SHP77 (cell line): ENCODE results near the gene TTC21A.

Source experiments
- DNase-seq, 2 experiments: peaks; one replicate each; lab custom pipeline; 2025; lab: John Stamatoyannopoulos, UW

TTC21A gene

DNA sequence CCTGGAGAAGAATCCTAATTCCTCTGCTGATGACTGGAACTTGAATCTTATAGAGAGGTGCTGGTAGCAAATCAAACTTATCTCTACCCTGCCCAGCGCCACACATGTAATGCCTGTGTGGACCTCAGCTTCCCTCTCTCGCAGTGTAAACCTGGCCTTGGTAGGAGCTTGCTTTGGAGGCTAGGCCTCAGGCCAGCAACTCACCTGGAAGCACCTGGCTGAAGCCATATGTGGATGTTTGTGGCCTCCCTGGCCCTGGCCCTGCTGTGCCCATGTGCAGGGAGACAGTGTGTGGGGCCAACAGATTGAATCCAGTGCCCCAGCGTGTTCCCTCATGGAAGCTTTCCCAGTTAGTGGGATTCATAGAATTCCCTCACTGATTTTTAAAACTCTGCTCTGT, 8.4 kb downstream of the TTC21A start:
- no peak for DNase-seq

- no peak for DNase-seq
These were observed 10.6 kb downstream of the TTC21A start for GRCh38 chr3:39118079-39118478.

GRCh38 chr3:39118931-39119660, 11.6 kb downstream of the TTC21A start:
- no peak for DNase-seq

GRCh38 chr3:39121621-39122020, 14.1 kb downstream of the TTC21A start:
- no peak for DNase-seq

DNA sequence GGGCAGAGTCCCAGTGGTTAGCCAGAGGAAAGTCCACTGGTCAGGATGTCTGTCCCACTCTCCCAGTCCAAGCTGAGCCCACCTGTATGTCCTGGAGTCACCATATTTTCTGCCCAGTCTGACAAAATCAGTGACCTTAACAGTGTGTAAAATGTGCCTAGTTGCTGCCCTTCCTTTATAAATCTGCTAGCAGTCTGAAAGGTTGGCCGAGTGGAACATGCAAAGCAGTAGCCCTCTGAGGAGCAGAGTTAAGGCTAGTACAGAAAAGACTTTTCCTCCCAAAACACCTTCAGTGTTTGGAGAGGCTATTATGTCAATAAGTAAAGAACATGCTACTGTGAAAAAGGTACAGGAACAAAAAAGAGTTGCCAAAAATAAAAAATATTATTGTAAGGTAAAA, 15.3 kb downstream of the TTC21A start:
- DNase-seq: no peak

GRCh38 chr3:39124876-39125840, 17.7 kb downstream of the TTC21A start:
- DNase-seq: no peak

GRCh38 chr3:39125841-39126500, 18.5 kb downstream of the TTC21A start:
- DNase-seq: no peak

- DNase-seq: peak; percentile 30 to 59
These were observed 19.1 kb downstream of the TTC21A start for GRCh38 chr3:39126532-39127071.

- no peak for DNase-seq
These were observed 19.9 kb downstream of the TTC21A start for GRCh38 chr3:39127269-39127907.

DNA sequence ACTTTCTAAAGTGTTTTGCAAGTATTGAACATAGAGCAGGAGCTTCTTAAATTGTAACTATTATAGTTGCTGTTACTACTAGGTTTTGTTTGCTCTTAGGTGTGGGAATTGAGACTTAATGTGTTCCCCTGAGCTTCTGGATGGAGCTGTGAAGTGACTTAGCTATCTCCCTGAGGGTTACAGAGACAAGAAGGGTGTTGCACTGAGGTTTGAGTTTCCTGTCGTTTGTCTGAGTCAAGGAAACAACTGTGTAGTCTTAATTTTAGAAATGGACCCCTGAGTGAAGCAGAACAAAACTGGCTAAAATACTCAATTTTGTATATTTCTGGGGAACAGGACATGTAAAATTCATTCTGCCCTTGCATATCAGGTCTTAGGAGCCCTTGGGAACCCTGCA, 20.4 kb downstream of the TTC21A start:
- DNase-seq: no peak

DNA sequence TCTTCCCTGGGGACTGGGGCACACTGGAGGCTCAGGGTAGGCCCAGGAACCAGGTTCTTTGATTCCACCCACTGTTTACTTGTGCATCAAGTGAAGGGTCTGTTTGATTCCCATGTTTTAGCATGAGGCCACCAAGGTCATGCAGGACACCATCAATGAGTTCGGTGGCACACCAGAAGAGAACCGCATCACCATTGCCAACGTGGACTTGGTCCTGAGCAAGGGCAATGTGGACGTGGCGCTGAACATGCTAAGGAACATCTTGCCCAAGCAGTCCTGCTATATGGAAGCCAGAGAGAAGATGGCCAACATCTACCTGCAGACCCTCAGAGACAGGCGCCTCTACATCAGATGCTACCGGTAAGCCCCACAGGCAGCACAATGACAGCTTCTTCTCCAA, 21.5 kb downstream of the TTC21A start:
- no peak for DNase-seq

- DNase-seq: no peak
These were observed 22.5 kb downstream of the TTC21A start for GRCh38 chr3:39130026-39130425.

- DNase-seq: no peak
These were observed 23.3 kb downstream of the TTC21A start for GRCh38 chr3:39130693-39131265.

- DNase-seq: no peak
These were observed 24.9 kb downstream of the TTC21A start for GRCh38 chr3:39132096-39133092.

- DNase-seq: no peak
These were observed 25.6 kb downstream of the TTC21A start for GRCh38 chr3:39133093-39133490.

GRCh38 chr3:39133822-39134221, 26.3 kb downstream of the TTC21A start:
- no peak for DNase-seq

DNA sequence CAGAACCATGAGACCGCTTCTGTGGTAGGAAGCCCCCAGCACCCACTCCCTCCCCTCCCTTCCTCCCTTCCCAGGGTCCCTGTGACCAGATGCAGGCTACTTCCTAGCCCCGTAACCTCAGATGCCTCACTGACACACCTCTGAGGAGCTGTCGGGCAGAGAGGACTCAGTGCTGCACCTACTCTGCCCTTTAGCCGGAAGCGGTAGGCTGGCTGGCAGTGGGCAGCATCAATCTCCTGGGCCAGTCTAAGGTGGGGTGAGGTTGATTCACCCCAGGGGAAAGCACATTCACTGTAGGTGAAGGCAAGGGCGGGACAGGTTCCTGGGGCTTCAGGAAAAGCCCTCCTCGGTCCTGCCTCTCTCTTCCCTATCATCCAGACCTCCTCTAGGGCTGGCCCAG, 26.8 kb downstream of the TTC21A start:
- DNase-seq: no peak

DNA sequence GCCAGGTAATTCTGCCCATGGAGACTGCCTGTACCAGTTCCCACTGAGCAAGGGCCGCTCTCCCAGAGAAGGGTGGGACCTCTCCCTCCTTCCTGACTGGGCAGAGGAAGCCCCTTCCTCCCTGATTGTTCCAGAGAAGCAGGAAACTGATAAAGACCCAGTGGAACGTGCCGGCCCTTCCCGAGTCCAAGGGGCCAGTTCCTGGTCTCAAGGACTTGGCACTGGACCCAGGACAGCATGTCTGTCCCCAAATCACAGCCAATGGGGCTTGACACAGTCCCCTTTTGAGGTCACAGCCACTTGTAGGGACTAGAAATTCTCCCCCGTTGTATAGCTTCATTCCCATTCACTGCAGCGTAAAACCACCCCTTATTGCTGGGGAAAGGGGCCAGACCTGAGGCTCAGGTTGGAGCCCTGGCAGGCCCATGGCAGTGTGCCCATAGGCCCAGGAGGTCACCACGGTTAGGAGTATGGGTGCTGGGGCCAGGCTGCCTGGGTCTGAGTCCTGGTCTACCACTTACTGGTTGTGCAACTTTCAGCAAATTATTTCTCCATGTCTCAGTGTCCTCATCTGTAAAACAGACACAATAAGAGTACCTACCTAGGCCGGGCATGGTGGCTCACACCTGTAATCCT, 27.8 kb downstream of the TTC21A start:
- DNase-seq: no peak

DNA sequence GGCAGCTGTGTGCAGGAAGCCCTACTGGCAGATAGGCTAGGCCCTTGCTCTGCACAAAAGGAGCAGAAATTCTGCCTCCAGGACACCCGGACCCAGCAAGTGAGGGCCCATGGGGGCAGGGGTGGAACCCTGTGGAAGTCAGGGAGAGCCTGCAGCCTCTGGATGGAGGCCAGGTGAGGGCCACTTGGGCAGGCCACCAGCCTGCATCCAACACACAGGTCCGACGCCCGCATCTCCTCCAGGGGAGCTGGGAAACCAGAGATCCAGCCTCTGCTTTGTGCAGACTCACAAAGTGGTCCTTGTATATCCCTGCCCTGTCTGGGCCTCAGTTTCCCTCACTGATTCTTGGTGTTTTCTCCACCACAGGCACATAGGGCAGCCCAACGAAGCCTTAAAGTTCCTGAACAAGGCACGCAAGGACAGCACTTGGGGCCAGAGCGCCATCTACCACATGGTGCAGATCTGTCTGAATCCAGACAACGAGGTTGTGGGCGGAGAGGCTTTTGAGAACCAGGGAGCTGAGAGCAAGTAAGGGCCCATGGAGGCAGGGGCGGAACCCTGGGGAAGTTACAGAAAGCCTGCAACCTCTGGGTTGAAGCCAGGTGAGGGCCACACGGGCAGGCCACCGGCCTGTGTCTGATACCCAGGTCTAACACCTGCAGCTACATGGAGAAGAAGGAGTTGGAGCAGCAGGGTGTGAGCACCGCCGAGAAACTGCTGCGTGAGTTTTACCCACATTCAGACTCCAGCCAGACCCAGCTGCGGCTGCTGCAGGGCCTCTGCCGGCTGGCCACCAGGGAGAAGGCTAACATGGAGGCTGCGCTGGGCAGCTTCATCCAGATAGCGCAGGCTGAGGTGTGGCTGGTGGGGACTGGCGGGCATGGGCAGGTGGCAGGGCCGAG, 29.3 kb downstream of the TTC21A start:
- DNase-seq: no peak
